Right renal pelvis (tissue), 4 donors: ENCODE data around the gene CATSPER1. TPM values are rescaled to one million over a fixed set of nuclear protein-coding genes. Genes with fewer than 3 reads are reported as not detected.
"Not testable (repeated sequence)": the region's sequence is repeated elsewhere in the genome, so short reads cannot be mapped to it uniquely, and the experiment has no call there.

Experiments
- DNase-seq, 4 donors: peaks; one replicate each; pipeline ENCODE4 v3.0.0-alpha.2; 2013; ENCODE audit warnings: low read depth in 4 of 4, low spot score in 3 of 4, missing footprints in 1 of 4
- polyA plus RNA-seq, 4 donors: library from polyadenylated mRNA; unstranded; fragments of 120-200 nt; gene quantifications; one replicate each; pipeline ENCODE4 v1.2.1, GENCODE V29; 2013; ENCODE audit not compliant: insufficient read length in 4 of 4

CATSPER1 gene
- polyA plus RNA-seq, 4 donors, result 0.01 TPM; not detected in 3

- peak in 3 of 4 donors; percentile 35 to 60 (median 36) for DNase-seq
Measured at GRCh38 chr11:66022401-66023185, 3.7 kb downstream of the CATSPER1 start.

GRCh38 chr11:66020618-66021357, 5.5 kb downstream of the CATSPER1 start:
- no peak for DNase-seq

- no peak for DNase-seq
Measured at GRCh38 chr11:66020212-66020611, 6.1 kb downstream of the CATSPER1 start.

- no peak for DNase-seq
Measured at GRCh38 chr11:66017321-66017720, 9.0 kb downstream of the CATSPER1 start.

GRCh38 chr11:66016793-66017177, 9.5 kb downstream of the CATSPER1 start:
- no peak for DNase-seq

- DNase-seq, result no peak
Measured at GRCh38 chr11:66015936-66016792, 10.1 kb downstream of the CATSPER1 start.

- DNase-seq, result no peak
Measured at GRCh38 chr11:66015454-66015881, 10.8 kb downstream of the CATSPER1 start.

GRCh38 chr11:66014804-66015453, 11.3 kb downstream of the CATSPER1 start:
- no peak for DNase-seq

- no peak for DNase-seq
Measured at GRCh38 chr11:66013762-66014100, 12.5 kb downstream of the CATSPER1 start.

- DNase-seq, result no peak
Measured at GRCh38 chr11:66012946-66013761, 13.1 kb downstream of the CATSPER1 start.

GRCh38 chr11:66012371-66012945, 13.8 kb downstream of the CATSPER1 start:
- no peak for DNase-seq

GRCh38 chr11:66011785-66012303, 14.4 kb downstream of the CATSPER1 start, which contains the start of gene CST6:
Gene CST6, plus strand, starts transcription at chr11:66012008. Its CDS starts 37 bp downstream, at chr11:66012045.
- DNase-seq, result no peak

- DNase-seq, result peak in 1 of 4 donors; percentile 8
Measured at GRCh38 chr11:66011239-66011784, 15.0 kb downstream of the CATSPER1 start.

- not testable (repeated sequence) for DNase-seq
Measured at GRCh38 chr11:66010036-66010435, 16.2 kb downstream of the CATSPER1 start.

- DNase-seq, result no peak
Measured at GRCh38 chr11:66008468-66009101, 17.7 kb downstream of the CATSPER1 start.

- DNase-seq, result no peak
Measured at GRCh38 chr11:66008095-66008467, 18.2 kb downstream of the CATSPER1 start.

GRCh38 chr11:66007201-66007634, 19.1 kb downstream of the CATSPER1 start:
- DNase-seq, result no peak

- DNase-seq, result no peak
Measured at GRCh38 chr11:66006891-66007176, 19.4 kb downstream of the CATSPER1 start.
